H1 (cell line): Measurements from ENCODE around the gene DNAJB5. TPM values are rescaled to one million over a fixed set of nuclear protein-coding genes. Genes with fewer than 3 reads are reported as not detected.

Experiments used
- CTCF ChIA-PET: fragments of 300-600 bp; sonication (Branson Sonifier 250); formaldehyde crosslinking; loops from one replicate; lab custom pipeline; 2021; ENCODE audit not compliant: partially characterized antibody; lab: Charles Lee
- POLR2A ChIA-PET: fragments of 300-600 bp; sonication (Branson Sonifier 250); formaldehyde crosslinking; loops from one replicate; lab custom pipeline; 2021; ENCODE audit warnings: inconsistent platforms; ENCODE audit not compliant: partially characterized antibody; lab: Charles Lee
- DNase-seq, 2 experiments: peaks; one replicate each; pipeline versions ENCODE4 v3.0.0 to v3.0.0-alpha.2; 2010 to 2022; ENCODE audit warnings: low spot score in 2 of 2, low read depth in 1 of 2, mixed read lengths in 1 of 2
- FAIRE-seq: peaks from 2 replicates; lab custom pipeline; 2011; peaks lifted over from hg19 to GRCh38; lab: Jason Lieb, UNC
- H2AFZ ChIP-seq: 2 replicates; pipeline ENCODE4 v1.8.1; 2012; ENCODE audit warnings: low read length, inconsistent platforms
- H2AK5ac ChIP-seq: 2 replicates; pipeline ENCODE4 v1.6.1; 2013; ENCODE audit warnings: low read depth, low read length
- H2BK120ac ChIP-seq: replicated peaks from 2 replicates; pipeline ENCODE3; 2013; ENCODE audit warnings: low read depth, low read length, inconsistent platforms
- H2BK12ac ChIP-seq: 2 replicates; pipeline ENCODE4 v1.6.1; 2013; ENCODE audit warnings: low read depth, low read length
- H2BK15ac ChIP-seq: 2 replicates; pipeline ENCODE4 v1.6.1; 2013; ENCODE audit warnings: low read length
- H2BK20ac ChIP-seq: 2 replicates; pipeline ENCODE4 v1.6.1; 2013; ENCODE audit warnings: low read length
- H2BK5ac ChIP-seq: 2 replicates; pipeline ENCODE4 v1.6.1; 2013; ENCODE audit warnings: low read depth, low read length
- H3K14ac ChIP-seq: 2 replicates; pipeline ENCODE4 v1.6.1; 2013; ENCODE audit warnings: inconsistent platforms; ENCODE audit not compliant: insufficient read length
- H3K18ac ChIP-seq: 2 replicates; pipeline ENCODE4 v1.6.1; 2013; ENCODE audit warnings: low read length; ENCODE audit errors: extremely low read depth
- H3K23ac ChIP-seq: 2 replicates; pipeline ENCODE4 v1.6.1; 2013; ENCODE audit warnings: inconsistent platforms; ENCODE audit not compliant: insufficient read length
- H3K23me2 ChIP-seq: 2 replicates; pipeline ENCODE4 v1.6.1; 2013; ENCODE audit warnings: low read depth, low read length
- H3K27ac ChIP-seq: 2 replicates; pipeline ENCODE4 v1.6.1; 2011; ENCODE audit warnings: low read depth, low read length, inconsistent platforms
- H3K27me3 ChIP-seq, 4 experiments: replicated peaks in 1 of 4; 1 replicate in 1 of 4; 2 replicates in 3 of 4; pipeline versions ENCODE4 v1.6.1 to v1.8.1; 2011 to 2013; ENCODE audit warnings: low read length in 3 of 4, mild to moderate bottlenecking in 3 of 4, inconsistent platforms in 2 of 4, mixed read lengths in 2 of 4, moderate library complexity in 1 of 4; ENCODE audit not compliant: control insufficient read depth in 3 of 4, insufficient read depth in 3 of 4; ENCODE audit errors: extremely low read depth in 1 of 4
- H3K36me3 ChIP-seq, 4 experiments: 2 replicates each; pipeline versions ENCODE4 v1.6.1 to v1.8.1; 2011 to 2013; ENCODE audit warnings: mild to moderate bottlenecking in 4 of 4, low read length in 3 of 4, moderate library complexity in 2 of 4, control low read depth in 1 of 4, inconsistent platforms in 1 of 4; ENCODE audit not compliant: insufficient read depth in 4 of 4, control insufficient read depth in 2 of 4
- H3K4ac ChIP-seq: replicated peaks from 2 replicates; pipeline ENCODE3; 2013; ENCODE audit warnings: low read length, low read depth, mixed read lengths, inconsistent platforms; ENCODE audit not compliant: insufficient read length
- H3K4me1 ChIP-seq, 4 experiments: replicated peaks in 1 of 4; 1 replicate in 1 of 4; 2 replicates in 3 of 4; pipeline versions ENCODE4 v1.6.1 to v1.8.1; 2011 to 2013; ENCODE audit warnings: low read length in 3 of 4, inconsistent platforms in 2 of 4, mixed read lengths in 1 of 4; ENCODE audit not compliant: insufficient read depth in 4 of 4, control insufficient read depth in 3 of 4
- H3K4me2 ChIP-seq, 2 experiments: 2 replicates each; pipeline versions ENCODE4 v1.6.1 to v1.8.1; 2011 to 2013; ENCODE audit warnings: low read depth in 2 of 2, low read length in 2 of 2, control low read depth in 1 of 2, inconsistent platforms in 1 of 2, mild to moderate bottlenecking in 1 of 2; ENCODE audit not compliant: insufficient read depth in 1 of 2
- H3K4me3 ChIP-seq, 4 experiments: fragments of 200-600, 300-600 bp in 1 of 4; sonication (generic), shearing (Covaris generic), sonication (Bioruptor Twin) in 1 of 4; 2 replicates each; pipeline versions ENCODE4 v1.5.1 to v1.8.1; 2011 to 2016; ENCODE audit warnings: low read length in 4 of 4, low read depth in 3 of 4, control low read depth in 2 of 4, inconsistent platforms in 2 of 4, mild to moderate bottlenecking in 2 of 4, mixed read lengths in 1 of 4, moderate library complexity in 1 of 4; ENCODE audit not compliant: insufficient read depth in 2 of 4; ENCODE audit errors: extremely low read depth in 1 of 4
- H3K56ac ChIP-seq: replicated peaks from 2 replicates; pipeline ENCODE3; 2013; ENCODE audit warnings: low read depth, mild to moderate bottlenecking, mixed read lengths, low read length, inconsistent platforms; ENCODE audit not compliant: insufficient read length
- H3K79me1 ChIP-seq: 2 replicates; pipeline ENCODE4 v1.6.1; 2013; ENCODE audit warnings: low read depth, low read length, control low read depth
- H3K79me2 ChIP-seq, 2 experiments: 2 replicates each; pipeline versions ENCODE4 v1.6.1 to v1.8.1; 2012 to 2013; ENCODE audit warnings: low read length in 2 of 2, mild to moderate bottlenecking in 2 of 2, inconsistent platforms in 1 of 2; ENCODE audit not compliant: insufficient read depth in 2 of 2, control insufficient read depth in 1 of 2
- H3K9ac ChIP-seq, 4 experiments: replicated peaks in 1 of 4; 1 replicate in 1 of 4; 2 replicates in 3 of 4; pipeline versions ENCODE4 v1.6.1 to v1.8.1; 2011 to 2013; ENCODE audit warnings: low read depth in 3 of 4, low read length in 3 of 4, control low read depth in 2 of 4, mild to moderate bottlenecking in 2 of 4, moderate library complexity in 2 of 4, inconsistent platforms in 1 of 4; ENCODE audit errors: extremely low read depth in 1 of 4
- H3K9me3 ChIP-seq, 2 experiments: 2 replicates each; pipeline versions ENCODE4 v1.6.1 to v1.8.1; 2012 to 2013; ENCODE audit warnings: mild to moderate bottlenecking in 2 of 2, moderate library complexity in 2 of 2, control low read depth in 1 of 2, inconsistent platforms in 1 of 2, low read depth in 1 of 2, low read length in 1 of 2, mixed read lengths in 1 of 2; ENCODE audit not compliant: insufficient read depth in 2 of 2
- H4K20me1 ChIP-seq, 2 experiments: replicated peaks in 1 of 2; 2 replicates each; pipeline versions ENCODE3 to v1.8.1; 2011 to 2013; ENCODE audit warnings: inconsistent platforms in 2 of 2, low read length in 2 of 2, mild to moderate bottlenecking in 1 of 2; ENCODE audit not compliant: insufficient read depth in 2 of 2, control insufficient read depth in 1 of 2
- H4K5ac ChIP-seq: 2 replicates; pipeline ENCODE4 v1.6.1; 2013; ENCODE audit warnings: low read length, low read depth, mixed read lengths, inconsistent platforms; ENCODE audit not compliant: insufficient read length
- H4K8ac ChIP-seq: 2 replicates; pipeline ENCODE4 v1.8.0; 2013; ENCODE audit warnings: mild to moderate bottlenecking, moderate library complexity, low read length, inconsistent platforms; ENCODE audit not compliant: insufficient read depth; ENCODE audit errors: extremely low read depth
- H4K91ac ChIP-seq: replicated peaks from 2 replicates; pipeline ENCODE3; 2013; ENCODE audit warnings: low read length, mixed read lengths, inconsistent platforms; ENCODE audit not compliant: insufficient read length
- KDM1A ChIP-seq: fragments of 200-600, 300-600 bp; sonication (generic); IDR thresholded peaks from 2 replicates; pipeline ENCODE4 v1.7.1; 2016; ENCODE audit warnings: mild to moderate bottlenecking, low read length, borderline replicate concordance
- MAX ChIP-seq: IDR thresholded peaks from 2 replicates; pipeline ENCODE4 v1.6.1; 2012; ENCODE audit warnings: inconsistent platforms
- POLR2A ChIP-seq, 2 experiments: IDR thresholded peaks; 1 replicate in 1 of 2; 2 replicates in 1 of 2; pipeline ENCODE4 v1.6.1; 2011; ENCODE audit warnings: low read depth in 2 of 2, low read length in 2 of 2, mild to moderate bottlenecking in 2 of 2; ENCODE audit errors: control extremely low read depth in 1 of 2
- SIN3A ChIP-seq, 2 experiments: IDR thresholded peaks in 1 of 2; conservative IDR thresholded peaks in 1 of 2; 2 replicates each; pipeline ENCODE4 v1.6.1; 2011 to 2012; ENCODE audit warnings: low read length in 2 of 2, improper control_type of control experiment in 1 of 2, low read depth in 1 of 2, mild to moderate bottlenecking in 1 of 2
- SIX5 ChIP-seq: IDR thresholded peaks from 2 replicates; pipeline ENCODE4 v1.6.1; 2011; ENCODE audit warnings: mild to moderate bottlenecking, low read depth, low read length
- TAF7 ChIP-seq: optimal IDR thresholded peaks from 2 replicates; pipeline ENCODE3; 2011; ENCODE audit warnings: low read depth, mild to moderate bottlenecking, inconsistent platforms, low read length, moderate library complexity, borderline replicate concordance
- WGBS, 2 experiments: shearing (Covaris generic) in 1 of 2; methylation state at CpG; one replicate each; pipeline versions ENCODE4 v1.1.6 to v1.1.7; 2013 to 2015; ENCODE audit warnings: low lambda C conversion rate in 2 of 2, mixed read lengths in 2 of 2, inconsistent platforms in 1 of 2, low coverage in 1 of 2, missing lambda C conversion rate in 1 of 2; ENCODE audit not compliant: insufficient replicate concordance in 2 of 2, insufficient coverage in 1 of 2, insufficient read length in 1 of 2; ENCODE audit errors: extremely low coverage in 1 of 2, missing lambda C conversion rate in 1 of 2; 5-methylcytosine and 5-hydroxymethylcytosine counted together
- polyA plus RNA-seq, 7 experiments: library from polyadenylated mRNA; depleted of rRNA in 3 of 7; stranded (reverse) in 5 of 7; unstranded in 2 of 7; fragments of >200 nt in 5 of 7; fragments of 200-250 nt in 2 of 7; gene quantifications; 1 replicate in 5 of 7; 2 replicates in 1 of 7; 4 replicates in 1 of 7; pipeline versions ENCODE4 v1.2.1 to v1.2.3, GENCODE V29; 2011 to 2013; ENCODE audit warnings: missing spikeins in 2 of 7, mixed read lengths in 2 of 7
- total RNA-seq: library from RNA; stranded (reverse); fragmentation: NEBNext Ultra II Directional; extraction: Animal tissue kit (Norgen Biotek cat#: 25700); gene quantifications from 2 replicates; pipeline ENCODE4 v1.2.1, GENCODE V29; 2021

DNAJB5 gene
- total and polyA plus RNA-seq, 2 of the 8 experiments (the other 6 are each of a cell fraction or from before 2014, with no cell fraction given) = 25.0 to 34.1 TPM

GRCh38 chr9:34971146-34971811 is 18.3 kb upstream of the DNAJB5 start:
- H2BK15ac ChIP-seq = no peak overlapping the region
- no peak overlapping the region for H2BK5ac ChIP-seq
- POLR2A ChIA-PET = interaction anchor here (1.1 kb wide), 1 partner anchor 18 kb away, joined by 4 read pairs; the partner anchor contains the start of gene DNAJB5
- no peak overlapping the region for H4K8ac ChIP-seq
- H2BK120ac ChIP-seq = no peak overlapping the region
- H4K20me1 ChIP-seq = no peaks in the 10 kb centered on the region
- no peak overlapping the region for H2AK5ac ChIP-seq
- no peak overlapping the region for H3K23ac ChIP-seq
- no peak overlapping the region for H3K18ac ChIP-seq
- no peak overlapping the region for H3K14ac ChIP-seq
- no peak overlapping the region for H3K4ac ChIP-seq
- WGBS, 2 experiments = 90% methylated on average over 21 of the region's 21 CpGs; no CpG with 5 or more reads in 1 of the 2 experiments
- H3K27me3 ChIP-seq = no peaks in the 10 kb centered on the region
- H3K79me2 ChIP-seq = no peaks in the 10 kb centered on the region
- no peak for TF ChIP-seq SIN3A (conservative IDR thresholded peaks at IDR 0.05 in 1 of 2, IDR thresholded peaks at IDR 0.05 in 1 of 2; ENCODE audit: low read depth in 1 of 2, low read length in 2 of 2)
- no peak for TF ChIP-seq KDM1A
- TF ChIP-seq POLR2A (IDR thresholded peaks at IDR 0.05; ENCODE audit: control extremely low read depth in 1 of 2, low read depth in 2 of 2, low read length in 2 of 2) = no peak
- no peak for TF ChIP-seq SIX5
- no peak for TF ChIP-seq TAF7
- no peak for TF ChIP-seq MAX
- TF ChIP-seq, all 59 proteins: peak for 0
- no peak overlapping the region for H2BK20ac ChIP-seq
- H3K36me3 ChIP-seq = no peaks in the 10 kb centered on the region
- H2BK12ac ChIP-seq = no peak overlapping the region
- H3K4me1 ChIP-seq = peaks cover 0 to 5% (median 3%) of the 10 kb centered on the region in 4 experiments; a peak in 5 of 7 replicates
- no peak overlapping the region for H4K91ac ChIP-seq
- H3K79me1 ChIP-seq = no peaks in the 10 kb centered on the region
- no peak overlapping the region for H3K56ac ChIP-seq
- FAIRE-seq = no peak
- H4K5ac ChIP-seq = no peak overlapping the region
- no peak overlapping the region for H3K4me2 ChIP-seq
- CTCF ChIA-PET = interaction anchor here (0.7 to 4.7 kb wide), 6 partner anchors 13 to 423 kb away, joined by 3 to 35 read pairs (median 4); no protein-coding TSS in a partner anchor
- no peak overlapping the region for H3K9ac ChIP-seq
- H2AFZ ChIP-seq = no peak overlapping the region
- H3K23me2 ChIP-seq = no peaks in the 10 kb centered on the region
- no peak for DNase-seq
- H3K9me3 ChIP-seq = no peaks in the 10 kb centered on the region
- no peak overlapping the region for H3K4me3 ChIP-seq
- no peak overlapping the region for H3K27ac ChIP-seq
